CD4-positive, alpha-beta T cell treated with Interleukin-6 at 100 ng/mL for 8 hours (primary cell): ENCODE data around the gene MYL12B.
"Not testable (repeated sequence)": the region's sequence is repeated elsewhere in the genome, so short reads cannot be mapped to it uniquely, and the experiment has no call there.

Experiments used
- DNase-seq: peaks from one replicate; pipeline ENCODE4 v3.0.0-alpha.2; 2020; ENCODE audit warnings: mixed read lengths, low spot score

Gene MYL12B

DNA sequence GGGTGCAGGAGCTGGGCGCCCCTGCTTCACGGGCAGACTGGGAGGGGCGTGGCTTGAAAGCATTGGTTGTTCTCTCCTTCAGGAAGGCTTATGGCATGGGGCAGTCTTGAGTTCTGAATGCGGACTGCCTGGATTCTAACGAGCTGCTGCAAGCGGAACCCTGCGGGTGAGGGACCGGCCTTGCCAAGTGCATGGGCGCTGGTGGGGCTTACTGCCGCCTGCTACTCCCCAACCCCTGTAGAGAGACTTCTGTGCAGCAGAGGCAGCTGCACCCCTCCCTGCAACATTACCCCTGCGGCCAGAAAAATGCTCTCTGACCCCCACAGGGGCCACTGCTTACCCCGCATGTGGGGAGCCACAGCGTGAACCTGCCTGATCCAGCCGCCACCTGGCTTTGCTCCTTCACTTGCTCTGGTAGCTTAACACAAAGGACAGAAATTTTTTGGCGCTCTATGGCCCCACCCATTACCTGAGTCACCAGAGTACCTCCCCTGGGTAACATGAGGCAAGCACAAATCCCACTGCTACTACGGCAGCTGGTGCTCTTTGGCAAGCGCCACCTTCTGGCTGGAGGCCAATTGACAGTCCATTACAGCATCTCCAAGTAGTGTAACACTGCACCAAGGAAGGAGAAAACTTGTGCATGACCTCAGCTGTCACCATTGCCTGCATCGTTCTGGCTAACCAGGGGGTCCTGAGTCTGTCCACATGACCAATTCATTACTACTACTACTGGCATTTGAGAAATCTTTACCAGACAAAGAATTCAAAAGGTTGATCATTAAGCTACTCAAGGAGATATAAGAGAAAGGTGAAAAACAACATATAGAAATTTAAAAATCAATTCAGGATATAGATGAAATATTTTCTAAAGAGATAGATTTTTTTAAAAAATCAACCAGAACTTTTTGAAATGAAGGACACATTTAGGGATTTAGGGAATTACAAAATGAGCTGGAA is 35.4 kb downstream of the MYL12B start:
- peak; percentile 93 for DNase-seq

DNA sequence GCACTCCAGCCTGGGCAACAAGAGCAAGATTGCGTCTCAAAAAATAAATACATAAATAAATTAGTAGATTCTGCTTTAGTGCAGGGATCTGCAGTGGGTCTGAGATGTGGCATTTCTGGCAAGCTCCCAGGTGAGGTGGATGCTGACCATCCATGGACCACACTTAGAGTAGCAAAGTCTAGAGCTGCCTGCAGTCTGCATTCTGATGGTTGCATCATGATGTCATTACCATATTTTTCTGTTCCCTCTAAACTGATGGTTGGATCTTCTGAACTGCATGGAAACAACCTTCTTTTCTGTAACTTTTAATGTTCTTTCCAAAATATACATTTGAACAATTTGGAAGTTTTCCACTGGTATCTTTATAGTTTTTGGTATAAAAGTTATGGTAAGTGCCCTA is 42.9 kb downstream of the MYL12B start:
- no peak for DNase-seq

DNA sequence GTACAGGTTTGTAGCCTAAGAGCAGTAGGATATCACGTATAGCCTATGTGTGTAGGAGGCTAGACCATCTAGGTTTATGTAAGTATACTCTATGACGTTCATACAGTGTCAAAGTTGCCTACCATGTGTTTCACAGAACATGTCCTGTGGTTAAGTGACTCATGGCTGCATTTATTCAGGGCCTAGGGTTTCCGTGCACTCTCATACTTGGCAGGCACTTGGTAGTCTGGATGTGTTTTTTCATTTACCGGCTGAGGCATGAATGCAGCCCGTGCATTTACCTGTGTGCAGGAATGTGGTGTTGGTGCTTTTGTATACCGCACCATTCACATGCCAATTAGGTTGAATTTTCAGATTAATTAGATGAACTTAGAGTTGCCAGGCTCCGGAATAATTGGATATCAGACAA is 43.4 kb downstream of the MYL12B start:
- DNase-seq, result peak; percentile 55

- no peak for DNase-seq
These were observed 44.0 kb downstream of the MYL12B start for GRCh38 chr18:3305933-3306332.

DNA sequence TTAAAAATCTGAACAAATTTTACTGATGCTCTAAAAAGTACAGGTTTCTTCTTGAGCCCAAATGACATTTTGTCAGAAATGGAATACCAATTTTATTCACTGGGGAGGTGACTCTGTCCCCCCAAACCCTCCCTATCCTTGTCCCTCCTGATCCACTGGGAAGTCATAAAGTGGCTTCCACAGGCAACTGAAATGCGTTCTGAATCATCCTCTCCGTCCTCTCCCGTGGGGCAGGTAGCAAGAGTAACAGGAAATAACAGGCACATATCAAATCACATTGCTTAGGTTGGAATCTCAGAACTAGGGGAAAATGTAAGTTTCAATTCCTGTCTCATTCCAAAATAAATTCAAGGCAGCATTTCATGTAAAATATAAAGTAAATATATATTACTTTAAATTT is 44.5 kb downstream of the MYL12B start:
- DNase-seq, result no peak

DNA sequence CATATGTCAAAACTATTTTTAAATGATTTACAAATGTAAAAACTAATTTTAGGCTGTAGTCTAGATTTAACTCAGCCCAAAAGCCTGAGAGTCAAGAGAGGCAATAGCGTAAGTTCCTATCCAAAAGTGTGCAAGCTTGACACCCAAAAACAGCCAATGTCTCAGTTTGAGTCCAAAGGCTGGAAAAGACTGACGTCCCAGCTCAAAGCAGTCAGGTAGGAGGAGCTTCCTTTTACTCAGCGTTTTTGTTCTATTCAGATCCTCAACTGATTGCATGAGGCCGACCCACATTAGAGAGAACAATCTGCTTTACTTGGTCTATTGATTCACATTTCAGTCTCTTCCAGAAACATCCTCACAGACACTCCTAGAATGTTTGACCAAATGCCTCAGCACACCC is 51.8 kb downstream of the MYL12B start:
- DNase-seq, result no peak

DNA sequence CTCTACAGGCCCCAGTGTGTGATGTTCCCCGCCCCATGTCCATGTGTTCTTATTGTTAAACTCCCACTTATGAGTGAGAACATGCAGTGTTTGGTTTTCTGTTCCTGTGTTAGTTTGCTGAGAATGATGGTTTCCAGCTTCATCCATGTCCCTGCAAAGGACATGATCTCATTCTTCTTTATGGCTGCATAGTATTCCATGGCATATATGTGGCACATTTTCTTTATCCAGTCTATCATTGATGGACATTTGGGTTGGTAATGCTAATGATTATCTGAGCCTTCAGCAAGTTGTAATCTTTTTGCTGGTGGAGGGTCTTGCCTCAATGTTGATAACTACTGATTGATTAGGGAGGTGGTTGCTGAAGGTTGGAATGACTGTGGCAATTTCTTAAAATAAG is 53.4 kb downstream of the MYL12B start:
- not testable (repeated sequence) for DNase-seq

DNA sequence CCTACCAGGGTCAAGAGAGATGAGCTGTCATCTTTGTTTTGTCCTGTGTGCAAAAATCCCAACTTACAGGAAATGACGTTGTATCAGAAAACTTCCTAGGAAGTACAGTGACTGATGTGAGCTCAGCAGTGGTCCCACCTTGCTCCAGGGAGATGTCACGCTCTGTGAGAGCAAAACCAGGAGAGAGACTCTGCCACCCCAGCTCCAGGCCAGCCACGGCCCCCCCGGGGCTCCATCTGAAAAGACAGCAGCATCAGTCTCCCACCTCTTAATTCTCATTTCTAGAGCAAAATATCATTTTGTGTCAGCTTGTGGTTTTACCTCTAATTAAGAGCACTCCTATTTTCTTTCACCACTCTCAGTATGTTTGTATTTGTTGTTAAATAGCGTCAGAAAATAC is 57.5 kb downstream of the MYL12B start:
- DNase-seq, result no peak

DNA sequence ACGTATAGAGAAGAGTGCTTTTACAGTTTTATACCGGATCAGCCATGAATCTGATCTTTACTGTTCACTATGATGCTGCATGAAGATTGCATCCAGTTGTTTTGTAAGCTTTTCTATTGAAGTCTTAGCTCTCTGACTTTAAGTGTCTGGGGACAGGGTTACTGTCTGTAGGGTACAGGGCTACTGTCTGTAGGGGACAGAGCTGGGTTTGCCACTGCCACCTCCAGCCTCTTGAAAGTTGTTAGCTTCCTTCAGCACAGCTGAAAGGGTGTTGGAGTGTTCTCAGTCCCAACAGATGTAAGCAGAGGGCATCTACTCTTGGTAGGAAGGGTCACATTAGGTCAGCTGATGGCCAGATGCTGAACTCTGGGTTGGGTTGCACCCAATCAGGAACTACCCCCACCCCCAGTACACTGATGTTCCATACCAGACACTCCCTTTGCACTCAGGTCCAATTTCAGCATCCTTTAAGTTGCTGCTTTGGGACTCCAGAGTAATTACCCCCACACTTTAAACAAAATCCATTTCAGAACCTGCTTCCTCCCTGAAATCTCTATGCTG is 58.0 kb downstream of the MYL12B start:
- no peak for DNase-seq

- DNase-seq, result no peak
These were observed 59.3 kb downstream of the MYL12B start for GRCh38 chr18:3321133-3321812.

GRCh38 chr18:3323900-3324299 is 62.0 kb downstream of the MYL12B start:
- no peak for DNase-seq
